Psoas muscle (tissue), 8 donors: ENCODE results near the gene MAGEF1. TPM values are rescaled to one million over a fixed set of nuclear protein-coding genes. Genes with fewer than 3 reads are reported as not detected.

Experiments
- ATAC-seq, 4 donors: fragments of 200-7000 bp; cut with Tn5 transposase; one replicate each; pipeline ENCODE4 v1.9.1; 2020; ENCODE audit warnings: moderate library complexity in 3 of 4, mild to moderate bottlenecking in 2 of 4
- DNase-seq, 2 donors: peaks; one replicate each; pipeline ENCODE4 v3.0.0-alpha.2; 2020
- H3K27ac ChIP-seq: fragments of 200-600 bp; one replicate; pipeline ENCODE4 v1.8.0; 2022
- H3K27me3 ChIP-seq, 3 donors: fragments of 200-600 bp in 1 of 3; one replicate each; pipeline versions ENCODE4 v1.6.1 to v1.8.0; 2013 to 2022; ENCODE audit warnings: low read length in 2 of 3, mild to moderate bottlenecking in 2 of 3, moderate library complexity in 1 of 3; ENCODE audit not compliant: insufficient read depth in 3 of 3
- H3K36me3 ChIP-seq, 2 donors: fragments of 200-600 bp in 1 of 2; one replicate each; pipeline versions ENCODE4 v1.6.1 to v1.8.0; 2013 to 2022; ENCODE audit warnings: low read depth in 1 of 2, mild to moderate bottlenecking in 1 of 2, moderate library complexity in 1 of 2; ENCODE audit not compliant: insufficient read depth in 1 of 2
- H3K4me1 ChIP-seq: fragments of 200-600 bp; one replicate; pipeline ENCODE4 v1.8.0; 2022
- H3K4me3 ChIP-seq: fragments of 200-600 bp; one replicate; pipeline ENCODE4 v1.8.0; 2022; ENCODE audit warnings: mild to moderate bottlenecking
- H3K9me3 ChIP-seq: fragments of 200-600 bp; one replicate; pipeline ENCODE4 v1.8.0; 2022
- WGBS, 3 donors: extraction: QIAGEN DNeasy Blood & Tissue Kit; methylation state at CpG; one replicate each; pipeline versions ENCODE4 v1.1.6 to v1.1.7; 2013; 5-methylcytosine and 5-hydroxymethylcytosine counted together
- intact Hi-C, 2 donors: fragments of 100-400 bp; cut with DNase I; formaldehyde crosslinking; loops; one replicate each; pipeline versions ENCODE4 v1.11.0 to v1.14.2; 2022
- polyA plus RNA-seq, 3 donors: library from polyadenylated mRNA; stranded (reverse); fragments of 200-250 nt; gene quantifications; one replicate each; pipeline ENCODE4 v1.2.3, GENCODE V29; 2013
- total RNA-seq, 4 donors: library from RNA; stranded (reverse); fragmentation: NEBNext Ultra II Directional in 2 of 4; extraction: Animal tissue kit (Norgen Biotek cat#: 25700) in 2 of 4; gene quantifications; one replicate each; pipeline versions ENCODE4 v1.2.1 to v1.2.4, GENCODE V29; 2021 to 2023
- TF ChIP-seq, protein P1 (sequence below): fragments of 200-600 bp; IDR thresholded peaks from one replicate; pipeline ENCODE4 v1.8.0; 2022; ENCODE audit warnings: antibody characterized with exemption
- donor health status: healthy with polysubstance abuse.
- donor health status: DM: no; HTN: no; CAD: no; lungs with moderate emphysema.
- donor health status: Bipolar disorder and iron deficiency.
- donor health status: healthy.
- donor health status: DM: yes; HTN: yes; CAD: no.
- donor health status: DM: no; HTN: no; CAD: no.
- donor health status: DM: no; HTN: no; CAD: no.
- donor health status: DM: yes; HTN: yes; CAD: no.

The MAGEF1 gene
- total and polyA plus RNA-seq, 7 donors: 13.0 to 27.3 (median 17.6) TPM

DNA sequence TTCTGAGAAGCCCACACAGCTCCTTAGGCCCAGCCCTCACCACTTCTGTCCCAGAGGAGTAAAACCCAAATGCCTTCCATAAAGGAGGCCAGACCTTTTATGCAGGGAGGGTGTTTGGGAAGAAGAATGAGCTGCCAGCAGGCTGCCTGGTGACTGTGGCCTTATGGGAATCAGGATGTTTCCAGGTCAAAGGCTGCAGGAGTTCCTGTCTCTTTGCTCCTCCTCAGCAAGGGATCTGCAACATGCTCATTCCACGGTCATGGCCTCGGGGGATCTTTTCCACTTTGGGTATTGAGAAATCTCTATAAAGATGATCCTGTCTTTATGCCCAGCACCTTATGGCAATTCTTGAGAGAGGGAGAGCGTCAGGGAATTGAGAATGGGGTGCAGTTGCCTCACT is 25.2 kb upstream of the MAGEF1 start:
- no peak for DNase-seq
- no peaks in the 10 kb centered on the region for H3K27me3 ChIP-seq
- no peaks in the 10 kb centered on the region for H3K4me1 ChIP-seq
- 91 to 95% (median 91%) methylated on average over 3 of the region's 3 CpGs for WGBS, 3 donors
- no peak overlapping the region for H3K4me3 ChIP-seq
- TF ChIP-seq, protein P1, sequence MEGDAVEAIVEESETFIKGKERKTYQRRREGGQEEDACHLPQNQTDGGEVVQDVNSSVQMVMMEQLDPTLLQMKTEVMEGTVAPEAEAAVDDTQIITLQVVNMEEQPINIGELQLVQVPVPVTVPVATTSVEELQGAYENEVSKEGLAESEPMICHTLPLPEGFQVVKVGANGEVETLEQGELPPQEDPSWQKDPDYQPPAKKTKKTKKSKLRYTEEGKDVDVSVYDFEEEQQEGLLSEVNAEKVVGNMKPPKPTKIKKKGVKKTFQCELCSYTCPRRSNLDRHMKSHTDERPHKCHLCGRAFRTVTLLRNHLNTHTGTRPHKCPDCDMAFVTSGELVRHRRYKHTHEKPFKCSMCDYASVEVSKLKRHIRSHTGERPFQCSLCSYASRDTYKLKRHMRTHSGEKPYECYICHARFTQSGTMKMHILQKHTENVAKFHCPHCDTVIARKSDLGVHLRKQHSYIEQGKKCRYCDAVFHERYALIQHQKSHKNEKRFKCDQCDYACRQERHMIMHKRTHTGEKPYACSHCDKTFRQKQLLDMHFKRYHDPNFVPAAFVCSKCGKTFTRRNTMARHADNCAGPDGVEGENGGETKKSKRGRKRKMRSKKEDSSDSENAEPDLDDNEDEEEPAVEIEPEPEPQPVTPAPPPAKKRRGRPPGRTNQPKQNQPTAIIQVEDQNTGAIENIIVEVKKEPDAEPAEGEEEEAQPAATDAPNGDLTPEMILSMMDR: no peak
- intact Hi-C loops: no loop called here
- ATAC-seq: no peak
- no peaks in the 10 kb centered on the region for H3K36me3 ChIP-seq
- no peaks in the 10 kb centered on the region for H3K9me3 ChIP-seq
- H3K27ac ChIP-seq: no peak overlapping the region

GRCh38 chr3:184734903-184735701 is 23.2 kb upstream of the MAGEF1 start:
- intact Hi-C loops: no loop called here
- Histone ChIP-seq H3K27me3 (no peaks in the 10 kb centered on the region), H3K4me1 (no peaks in the 10 kb centered on the region), H3K4me3 (no peak overlapping the region), H3K27ac (no peak overlapping the region), H3K36me3 (no peaks in the 10 kb centered on the region), H3K9me3 (no peaks in the 10 kb centered on the region)
- WGBS, 3 donors: 81 to 88% (median 87%) methylated on average over 14 of the region's 14 CpGs
- TF ChIP-seq, protein P1: no peak
- no peak for DNase-seq
- no peak for ATAC-seq

- DNase-seq (no peak), ATAC-seq (no peak)
- intact Hi-C loops: no loop called here
- no peak overlapping the region for H3K27ac ChIP-seq
- H3K36me3 ChIP-seq: no peaks in the 10 kb centered on the region
- H3K9me3 ChIP-seq: no peaks in the 10 kb centered on the region
- 89 to 92% (median 90%) methylated on average over 8 of the region's 8 CpGs for WGBS, 3 donors
- TF ChIP-seq, protein P1: no peak
- H3K4me1 ChIP-seq: no peaks in the 10 kb centered on the region
- no peaks in the 10 kb centered on the region for H3K27me3 ChIP-seq
- H3K4me3 ChIP-seq: no peak overlapping the region
Measured at GRCh38 chr3:184733971-184734608, 22.2 kb upstream of the MAGEF1 start.

GRCh38 chr3:184733181-184733580 is 21.3 kb upstream of the MAGEF1 start:
- no peaks in the 10 kb centered on the region for H3K27me3 ChIP-seq
- no peak overlapping the region for H3K27ac ChIP-seq
- intact Hi-C loops: no loop called here
- no peak for DNase-seq
- no peaks in the 10 kb centered on the region for H3K4me1 ChIP-seq
- H3K9me3 ChIP-seq: no peaks in the 10 kb centered on the region
- TF ChIP-seq, protein P1: no peak
- WGBS, 3 donors: 88 to 95% (median 90%) methylated on average over 4 of the region's 4 CpGs
- no peak overlapping the region for H3K4me3 ChIP-seq
- H3K36me3 ChIP-seq: no peaks in the 10 kb centered on the region
- no peak for ATAC-seq
